ENCODE data around the gene HPCAL1. TPM values are rescaled to one million over a fixed set of nuclear protein-coding genes. Genes with fewer than 3 reads are reported as not detected.
"Not testable (repeated sequence)": the region's sequence is repeated elsewhere in the genome, so short reads cannot be mapped to it uniquely, and the experiment has no call there.

HPCAL1 gene
- total and polyA plus RNA-seq, 10 of the 15 experiments (the other 5 are each of a cell fraction or from before 2014, with no cell fraction given), result 0.40 to 12.8 (median 7.9) TPM

DNA sequence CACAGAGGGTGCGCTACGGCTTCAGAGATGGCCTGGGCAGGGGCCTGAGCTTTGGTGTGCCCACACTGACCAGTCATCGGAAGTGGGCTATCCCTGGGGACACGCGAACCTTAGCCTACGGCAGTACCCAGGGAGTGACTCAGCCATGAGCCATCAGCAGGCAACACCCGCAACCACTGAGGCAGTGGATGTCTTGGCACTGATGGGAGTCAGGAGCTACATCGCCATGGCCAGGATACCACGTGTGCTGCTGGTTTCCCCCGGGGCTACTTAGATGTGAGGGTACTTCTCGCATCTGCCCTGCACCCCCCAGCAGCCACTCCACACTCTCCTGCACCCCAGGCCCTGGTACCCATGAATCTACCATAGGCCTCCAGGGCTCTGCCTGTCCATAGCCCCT, 12.8 kb upstream of the HPCAL1 start:
- H4K20me1 ChIP-seq (ENCODE audit: control insufficient read depth, insufficient read depth), result no peaks in the 10 kb centered on the region
- H2AFZ ChIP-seq (ENCODE audit: control insufficient read depth, low read depth, low read length), result no peak overlapping the region
- no peak overlapping the region for H3K9ac ChIP-seq (ENCODE audit: control insufficient read depth, insufficient read depth, low read length)
- no TSS peak for BruUV-seq (replicated peaks)
- ChIA-PET SMC1A (ENCODE audit: uncharacterized antibody, unreplicated experiment) (no interaction called here), RAD21 (ENCODE audit: unreplicated experiment) (no interaction called here), POLR2A (no interaction called here), CTCF (interaction anchor here (1.4 kb wide), 1 partner anchor 119 kb away, joined by 5 read pairs; no protein-coding TSS in a partner anchor)
- no peaks in the 10 kb centered on the region for H3K27me3 ChIP-seq (replicated peaks in 1 of 2; ENCODE audit: control insufficient read depth in 2 of 2, insufficient read depth in 2 of 2, low read length in 1 of 2)
- no peaks in the 10 kb centered on the region for H3K4me1 ChIP-seq (ENCODE audit: control insufficient read depth, insufficient read depth, low read length)
- H3K4me2 ChIP-seq (ENCODE audit: control insufficient read depth, insufficient read depth), result no peak overlapping the region
- H3K9me3 ChIP-seq (replicated peaks; ENCODE audit: control insufficient read depth, insufficient read depth, low read length), result peaks cover 2% of the 10 kb centered on the region; the same call in 2 of the 3 replicates
- no peak overlapping the region for H3K4me3 ChIP-seq
- TF ChIP-seq, protein P1, sequence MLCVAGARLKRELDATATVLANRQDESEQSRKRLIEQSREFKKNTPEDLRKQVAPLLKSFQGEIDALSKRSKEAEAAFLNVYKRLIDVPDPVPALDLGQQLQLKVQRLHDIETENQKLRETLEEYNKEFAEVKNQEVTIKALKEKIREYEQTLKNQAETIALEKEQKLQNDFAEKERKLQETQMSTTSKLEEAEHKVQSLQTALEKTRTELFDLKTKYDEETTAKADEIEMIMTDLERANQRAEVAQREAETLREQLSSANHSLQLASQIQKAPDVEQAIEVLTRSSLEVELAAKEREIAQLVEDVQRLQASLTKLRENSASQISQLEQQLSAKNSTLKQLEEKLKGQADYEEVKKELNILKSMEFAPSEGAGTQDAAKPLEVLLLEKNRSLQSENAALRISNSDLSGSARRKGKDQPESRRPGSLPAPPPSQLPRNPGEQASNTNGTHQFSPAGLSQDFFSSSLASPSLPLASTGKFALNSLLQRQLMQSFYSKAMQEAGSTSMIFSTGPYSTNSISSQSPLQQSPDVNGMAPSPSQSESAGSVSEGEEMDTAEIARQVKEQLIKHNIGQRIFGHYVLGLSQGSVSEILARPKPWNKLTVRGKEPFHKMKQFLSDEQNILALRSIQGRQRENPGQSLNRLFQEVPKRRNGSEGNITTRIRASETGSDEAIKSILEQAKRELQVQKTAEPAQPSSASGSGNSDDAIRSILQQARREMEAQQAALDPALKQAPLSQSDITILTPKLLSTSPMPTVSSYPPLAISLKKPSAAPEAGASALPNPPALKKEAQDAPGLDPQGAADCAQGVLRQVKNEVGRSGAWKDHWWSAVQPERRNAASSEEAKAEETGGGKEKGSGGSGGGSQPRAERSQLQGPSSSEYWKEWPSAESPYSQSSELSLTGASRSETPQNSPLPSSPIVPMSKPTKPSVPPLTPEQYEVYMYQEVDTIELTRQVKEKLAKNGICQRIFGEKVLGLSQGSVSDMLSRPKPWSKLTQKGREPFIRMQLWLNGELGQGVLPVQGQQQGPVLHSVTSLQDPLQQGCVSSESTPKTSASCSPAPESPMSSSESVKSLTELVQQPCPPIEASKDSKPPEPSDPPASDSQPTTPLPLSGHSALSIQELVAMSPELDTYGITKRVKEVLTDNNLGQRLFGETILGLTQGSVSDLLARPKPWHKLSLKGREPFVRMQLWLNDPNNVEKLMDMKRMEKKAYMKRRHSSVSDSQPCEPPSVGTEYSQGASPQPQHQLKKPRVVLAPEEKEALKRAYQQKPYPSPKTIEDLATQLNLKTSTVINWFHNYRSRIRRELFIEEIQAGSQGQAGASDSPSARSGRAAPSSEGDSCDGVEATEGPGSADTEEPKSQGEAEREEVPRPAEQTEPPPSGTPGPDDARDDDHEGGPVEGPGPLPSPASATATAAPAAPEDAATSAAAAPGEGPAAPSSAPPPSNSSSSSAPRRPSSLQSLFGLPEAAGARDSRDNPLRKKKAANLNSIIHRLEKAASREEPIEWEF (IDR thresholded peaks at IDR 0.05; ENCODE audit: insufficient replicate concordance, low read depth, low read length), result no peak
- TF ChIP-seq, protein P2, sequence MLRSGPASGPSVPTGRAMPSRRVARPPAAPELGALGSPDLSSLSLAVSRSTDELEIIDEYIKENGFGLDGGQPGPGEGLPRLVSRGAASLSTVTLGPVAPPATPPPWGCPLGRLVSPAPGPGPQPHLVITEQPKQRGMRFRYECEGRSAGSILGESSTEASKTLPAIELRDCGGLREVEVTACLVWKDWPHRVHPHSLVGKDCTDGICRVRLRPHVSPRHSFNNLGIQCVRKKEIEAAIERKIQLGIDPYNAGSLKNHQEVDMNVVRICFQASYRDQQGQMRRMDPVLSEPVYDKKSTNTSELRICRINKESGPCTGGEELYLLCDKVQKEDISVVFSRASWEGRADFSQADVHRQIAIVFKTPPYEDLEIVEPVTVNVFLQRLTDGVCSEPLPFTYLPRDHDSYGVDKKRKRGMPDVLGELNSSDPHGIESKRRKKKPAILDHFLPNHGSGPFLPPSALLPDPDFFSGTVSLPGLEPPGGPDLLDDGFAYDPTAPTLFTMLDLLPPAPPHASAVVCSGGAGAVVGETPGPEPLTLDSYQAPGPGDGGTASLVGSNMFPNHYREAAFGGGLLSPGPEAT (IDR thresholded peaks at IDR 0.05; ENCODE audit: low read depth), result no peak
- TF ChIP-seq SMARCA5 (IDR thresholded peaks at IDR 0.05) (no peak), ETV6 (conservative IDR thresholded peaks at IDR 0.05 in 1 of 2, IDR thresholded peaks at IDR 0.05 in 1 of 2; ENCODE audit: borderline replicate concordance in 1 of 2, low read depth in 1 of 2) (no peak), IRF4 (IDR thresholded peaks at IDR 0.05; ENCODE audit: low read depth, low read length) (no peak), MXI1 (IDR thresholded peaks at IDR 0.05; ENCODE audit: low read depth, low read length) (no peak), ZNF622 (IDR thresholded peaks at IDR 0.05) (no peak), GABPA (IDR thresholded peaks at IDR 0.05; ENCODE audit: low read depth) (no peak)
- no peak for FAIRE-seq
- intact Hi-C loops (cut with micrococcal nuclease; ENCODE audit: unreplicated experiment), result no loop called here
- H3K36me3 ChIP-seq (ENCODE audit: control insufficient read depth in 2 of 2, insufficient read depth in 2 of 2, low read length in 1 of 2), result no peaks in the 10 kb centered on the region
- no peak overlapping the region for H3K27ac ChIP-seq (ENCODE audit: control insufficient read depth, insufficient read depth)
- 69% methylated on average over 11 of the region's 11 CpGs for WGBS (ENCODE audit: insufficient coverage, insufficient replicate concordance, low lambda C conversion rate, missing lambda C conversion rate)
- no peaks in the 10 kb centered on the region for H3K79me2 ChIP-seq (ENCODE audit: control insufficient read depth, insufficient read depth, low read length)
- in situ Hi-C loops (cut with MboI), result no loop called here
- ATAC-seq, result no peak
- DNase-seq (ENCODE audit: low read depth, low spot score), result no peak

DNA sequence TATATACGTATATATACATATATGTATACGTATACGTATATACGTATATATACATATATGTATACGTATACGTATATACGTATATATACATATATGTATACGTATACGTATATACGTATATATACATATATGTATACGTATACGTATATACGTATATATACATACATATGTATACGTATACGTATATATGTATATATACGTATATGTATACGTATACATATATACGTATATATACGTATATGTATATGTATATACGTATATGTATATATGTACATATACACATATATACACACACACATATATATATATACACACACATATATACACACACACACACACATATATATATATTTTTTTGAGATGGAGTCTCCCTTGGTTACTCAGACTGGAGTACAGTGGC, 11.3 kb upstream of the HPCAL1 start:
- intact Hi-C loops (cut with micrococcal nuclease; ENCODE audit: unreplicated experiment); in situ Hi-C loops (cut with MboI); H3K9me3 ChIP-seq (replicated peaks; ENCODE audit: control insufficient read depth, insufficient read depth, low read length); H3K4me2 ChIP-seq (ENCODE audit: control insufficient read depth, insufficient read depth); H3K4me3 ChIP-seq; DNase-seq (ENCODE audit: low read depth, low spot score); H3K9ac ChIP-seq (ENCODE audit: control insufficient read depth, insufficient read depth, low read length); H3K27me3 ChIP-seq (replicated peaks in 1 of 2; ENCODE audit: control insufficient read depth in 2 of 2, insufficient read depth in 2 of 2, low read length in 1 of 2); CTCF ChIA-PET; H3K79me2 ChIP-seq (ENCODE audit: control insufficient read depth, insufficient read depth, low read length); ATAC-seq; BruUV-seq (replicated peaks); H2AFZ ChIP-seq (ENCODE audit: control insufficient read depth, low read depth, low read length); H4K20me1 ChIP-seq (ENCODE audit: control insufficient read depth, insufficient read depth); H3K27ac ChIP-seq (ENCODE audit: control insufficient read depth, insufficient read depth); POLR2A ChIA-PET; H3K36me3 ChIP-seq (ENCODE audit: control insufficient read depth in 2 of 2, insufficient read depth in 2 of 2, low read length in 1 of 2); H3K4me1 ChIP-seq (ENCODE audit: control insufficient read depth, insufficient read depth, low read length); SMC1A ChIA-PET (ENCODE audit: uncharacterized antibody, unreplicated experiment); FAIRE-seq; RAD21 ChIA-PET (ENCODE audit: unreplicated experiment): not testable (repeated sequence)
- WGBS (ENCODE audit: insufficient coverage, insufficient replicate concordance, low lambda C conversion rate, missing lambda C conversion rate), result 87% methylated on average over 10 of the region's 20 CpGs
